SK-N-SH (cell line): ENCODE measurements around the gene FBXO21. TPM values are rescaled to one million over a fixed set of nuclear protein-coding genes. Genes with fewer than 3 reads are reported as not detected.

Source experiments
- CTCF ChIA-PET: fragments of 300-600, 350-600 bp; formaldehyde crosslinking; extraction: SDS; loops from one replicate; lab custom pipeline; 2021; lab: Yijun Ruan, JAX
- POLR2A ChIA-PET: fragments of 350-600 bp; sonication (Branson Sonifier 250); formaldehyde crosslinking; extraction: SDS; loops from one replicate; lab custom pipeline; 2020; ENCODE audit warnings: antibody characterized with exemption, inconsistent platforms; lab: Yijun Ruan, JAX
- DNase-seq: peaks from one replicate; pipeline ENCODE4 v3.0.0; 2012
- H2AFZ ChIP-seq: fragments of 200-600 bp; sonication (generic); 2 replicates; pipeline ENCODE4 v1.8.1; 2016; ENCODE audit warnings: antibody characterized with exemption, mild to moderate bottlenecking, low read depth
- H3F3A ChIP-seq: fragments of 200-600 bp; sonication (generic); replicated peaks from 2 replicates; pipeline ENCODE3; 2016; ENCODE audit warnings: antibody characterized with exemption, mild to moderate bottlenecking; ENCODE audit not compliant: insufficient read depth
- H3K27ac ChIP-seq, 2 experiments: fragments of 200-500 bp in 1 of 2; fragments of 200-600 bp in 1 of 2; sonication (Bioruptor generic) in 1 of 2; sonication (generic), shearing (Covaris generic) in 1 of 2; 2 replicates each; pipeline versions ENCODE4 v1.5.1 to v1.6.1; 2014 to 2016; ENCODE audit warnings: low read depth in 2 of 2, inconsistent platforms in 1 of 2, low read length in 1 of 2, mild to moderate bottlenecking in 1 of 2, mixed read lengths in 1 of 2
- H3K27me3 ChIP-seq: fragments of 200-600 bp; sonication (generic), shearing (Covaris generic); 2 replicates; pipeline ENCODE4 v1.6.1; 2016; ENCODE audit warnings: mixed run types; ENCODE audit not compliant: insufficient read depth
- H3K36me3 ChIP-seq, 2 experiments: fragments of 200-500 bp in 1 of 2; fragments of 200-600 bp in 1 of 2; sonication (Bioruptor generic) in 1 of 2; sonication (generic) in 1 of 2; replicated peaks in 1 of 2; 2 replicates each; pipeline versions ENCODE3 to v1.5.1; 2014 to 2016; ENCODE audit warnings: low read length in 1 of 2, mild to moderate bottlenecking in 1 of 2; ENCODE audit not compliant: insufficient read depth in 2 of 2, control insufficient read depth in 1 of 2
- H3K4me1 ChIP-seq, 2 experiments: fragments of 200-500 bp in 1 of 2; fragments of 200-600 bp in 1 of 2; sonication (Bioruptor generic) in 1 of 2; sonication (generic), shearing (Covaris generic) in 1 of 2; 2 replicates each; pipeline versions ENCODE4 v1.5.1 to v1.6.1; 2014 to 2016; ENCODE audit warnings: low read depth in 1 of 2, low read length in 1 of 2, mixed run types in 1 of 2; ENCODE audit not compliant: insufficient read depth in 2 of 2, control insufficient read depth in 1 of 2
- H3K4me2 ChIP-seq: fragments of 200-600 bp; sonication (generic), shearing (Covaris generic); 2 replicates; pipeline ENCODE4 v1.6.1; 2017; ENCODE audit warnings: mixed run types
- H3K4me3 ChIP-seq, 2 experiments: fragments of 200-500 bp in 1 of 2; fragments of 200-600 bp in 1 of 2; sonication (Bioruptor generic) in 1 of 2; sonication (generic), shearing (Covaris generic) in 1 of 2; 2 replicates each; pipeline versions ENCODE4 v1.5.1 to v1.8.1; 2014 to 2016; ENCODE audit warnings: low read depth in 2 of 2, inconsistent platforms in 1 of 2, low read length in 1 of 2, mild to moderate bottlenecking in 1 of 2, mixed read lengths in 1 of 2, moderate library complexity in 1 of 2
- H3K79me2 ChIP-seq: fragments of 200-600 bp; sonication (generic); 2 replicates; pipeline ENCODE4 v1.8.1; 2017; ENCODE audit warnings: mild to moderate bottlenecking; ENCODE audit not compliant: insufficient read depth
- H3K9ac ChIP-seq: fragments of 200-600 bp; sonication (generic); 2 replicates; pipeline ENCODE4 v1.6.1; 2017; ENCODE audit warnings: mixed run types
- H3K9me2 ChIP-seq: fragments of 200-600 bp; sonication (generic); 2 replicates; pipeline ENCODE4 v1.6.1; 2017; ENCODE audit warnings: mixed run types
- H3K9me3 ChIP-seq: fragments of 200-600 bp; sonication (generic); 2 replicates; pipeline ENCODE4 v1.6.1; 2017; ENCODE audit warnings: mixed run types, mild to moderate bottlenecking, moderate library complexity
- H4K20me1 ChIP-seq: fragments of 200-600 bp; sonication (generic); 2 replicates; pipeline ENCODE4 v1.6.1; 2017; ENCODE audit warnings: mild to moderate bottlenecking, mixed run types; ENCODE audit not compliant: insufficient read depth
- CHD2 ChIP-seq: fragments of 150-350 bp; IDR thresholded peaks from 2 replicates; pipeline ENCODE4 v1.6.1; 2018; ENCODE audit warnings: low read length; ENCODE audit not compliant: partially characterized antibody
- EZH2phosphoT487 ChIP-seq: fragments of 200-600 bp; sonication (generic); IDR thresholded peaks from 2 replicates; pipeline ENCODE4 v1.6.1; 2017; ENCODE audit warnings: low read depth, mixed run types, mild to moderate bottlenecking, antibody characterized with exemption, moderate library complexity, borderline replicate concordance
- FOSL2 ChIP-seq: IDR thresholded peaks from 2 replicates; pipeline ENCODE4 v1.4.0; 2012; ENCODE audit warnings: low read depth, mild to moderate bottlenecking, moderate library complexity, borderline replicate concordance
- FOXM1 ChIP-seq: IDR thresholded peaks from 2 replicates; pipeline ENCODE4 v1.4.0; 2012; ENCODE audit warnings: low read depth, mild to moderate bottlenecking
- GABPA ChIP-seq: IDR thresholded peaks from 2 replicates; pipeline ENCODE4 v1.4.0; 2012; ENCODE audit warnings: low read depth, mild to moderate bottlenecking
- GATA2 ChIP-seq: sonication (generic); formaldehyde crosslinking; IDR thresholded peaks from 2 replicates; pipeline ENCODE4 v1.5.0; 2020; ENCODE audit warnings: mild to moderate bottlenecking, missing genetic modification reagents
- JUND ChIP-seq: IDR thresholded peaks from 2 replicates; pipeline ENCODE4 v1.4.0; 2012
- MXI1 ChIP-seq: IDR thresholded peaks from 2 replicates; pipeline ENCODE4 v1.6.1; 2012; ENCODE audit warnings: mild to moderate bottlenecking, low read depth, low read length, improper control_type of control experiment
- NFIC ChIP-seq: IDR thresholded peaks from 2 replicates; pipeline ENCODE4 v1.4.0; 2012; ENCODE audit warnings: borderline replicate concordance
- NRF1 ChIP-seq: IDR thresholded peaks from 2 replicates; pipeline ENCODE4 v1.6.1; 2012; ENCODE audit warnings: low read depth, mild to moderate bottlenecking, low read length
- RCOR1 ChIP-seq: fragments of 150-350 bp; IDR thresholded peaks from 2 replicates; pipeline ENCODE4 v1.6.1; 2017; ENCODE audit warnings: antibody characterized with exemption, low read length
- SIN3A ChIP-seq: IDR thresholded peaks from 2 replicates; pipeline ENCODE4 v1.6.1; 2012; ENCODE audit warnings: low read depth, mild to moderate bottlenecking, low read length, moderate library complexity, borderline replicate concordance
- TCF12 ChIP-seq: IDR thresholded peaks from 2 replicates; pipeline ENCODE4 v1.4.0; 2012
- TEAD4 ChIP-seq: IDR thresholded peaks from 2 replicates; pipeline ENCODE4 v1.4.0; 2012; ENCODE audit warnings: mild to moderate bottlenecking, borderline replicate concordance; ENCODE audit not compliant: insufficient read depth
- YY1 ChIP-seq: IDR thresholded peaks from 2 replicates; pipeline ENCODE4 v1.4.0; 2012; ENCODE audit warnings: low read depth, mild to moderate bottlenecking
- WGBS: methylation state at CpG from one replicate; pipeline ENCODE4 v1.1.6; 2017; ENCODE audit warnings: low lambda C conversion rate; 5-methylcytosine and 5-hydroxymethylcytosine counted together
- polyA plus RNA-seq, 3 experiments: library from polyadenylated mRNA; depleted of rRNA; stranded (reverse); fragments of >200 nt; gene quantifications; 2 replicates each; pipeline ENCODE4 v1.2.3, GENCODE V29; 2012
- TF ChIP-seq, protein P1 (sequence below): IDR thresholded peaks from 2 replicates; pipeline ENCODE4 v1.4.0; 2012; ENCODE audit warnings: low read depth, borderline replicate concordance
- TF ChIP-seq, protein P2 (sequence below): fragments of 150-350 bp; IDR thresholded peaks from 2 replicates; pipeline ENCODE4 v1.6.1; 2016; ENCODE audit warnings: mild to moderate bottlenecking, low read depth, low read length
- TF ChIP-seq, protein P3 (sequence below): IDR thresholded peaks from 2 replicates; pipeline ENCODE4 v1.4.0; 2012; ENCODE audit warnings: low read depth
- TF ChIP-seq, protein P4 (sequence below): fragments of 150-350 bp; IDR thresholded peaks from 2 replicates; pipeline ENCODE4 v1.6.1; 2017; ENCODE audit warnings: antibody characterized with exemption, low read length, low read depth, borderline replicate concordance

FBXO21 gene
- polyA plus RNA-seq, 1 of the 3 experiments (the other 2 are of a cell fraction): 44.2 TPM

DNA sequence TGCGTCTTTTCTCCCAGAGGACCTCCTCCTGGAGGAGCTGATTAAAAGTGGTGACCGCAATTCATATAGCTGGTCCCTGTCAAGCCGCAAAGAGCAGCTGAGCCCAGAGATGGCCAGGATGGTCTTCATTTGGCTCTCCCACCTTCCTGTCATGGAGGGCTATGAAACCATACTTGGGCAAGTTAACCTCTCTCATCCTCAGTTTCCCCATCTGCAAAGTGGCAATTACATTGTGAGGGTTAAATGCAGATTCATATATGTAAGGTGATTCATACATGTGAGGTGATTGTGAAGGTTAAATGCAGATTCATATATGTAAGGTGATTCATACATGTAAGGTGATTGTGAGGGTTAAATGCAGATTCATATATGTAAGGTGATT, 87.5 kb downstream of the FBXO21 start:
- ChIA-PET POLR2A (no interaction called here), CTCF (interaction anchor here (0.6 kb wide), 1 partner anchor 81 kb away, joined by 3 read pairs; no protein-coding TSS in a partner anchor)
- no peaks in the 10 kb centered on the region for H3K9me2 ChIP-seq
- no peak overlapping the region for H2AFZ ChIP-seq
- no peaks in the 10 kb centered on the region for H4K20me1 ChIP-seq
- TF ChIP-seq TCF12: no peak
- no peak overlapping the region for H3K4me2 ChIP-seq
- H3K4me3 ChIP-seq: no peak overlapping the region
- H3K79me2 ChIP-seq: no peaks in the 10 kb centered on the region
- WGBS: 40% methylated on average over 1 of the region's 3 CpGs
- H3K36me3 ChIP-seq: no peaks in the 10 kb centered on the region
- no peaks in the 10 kb centered on the region for H3F3A ChIP-seq
- peaks cover 34% of the 10 kb centered on the region for H3K27me3 ChIP-seq
- no peak for DNase-seq
- peaks cover 5 to 8% of the 10 kb centered on the region in 2 experiments; a peak in 2 of 4 replicates for H3K4me1 ChIP-seq
- no peaks in the 10 kb centered on the region for H3K9me3 ChIP-seq
- no peak overlapping the region for H3K9ac ChIP-seq
- H3K27ac ChIP-seq: no peak overlapping the region

DNA sequence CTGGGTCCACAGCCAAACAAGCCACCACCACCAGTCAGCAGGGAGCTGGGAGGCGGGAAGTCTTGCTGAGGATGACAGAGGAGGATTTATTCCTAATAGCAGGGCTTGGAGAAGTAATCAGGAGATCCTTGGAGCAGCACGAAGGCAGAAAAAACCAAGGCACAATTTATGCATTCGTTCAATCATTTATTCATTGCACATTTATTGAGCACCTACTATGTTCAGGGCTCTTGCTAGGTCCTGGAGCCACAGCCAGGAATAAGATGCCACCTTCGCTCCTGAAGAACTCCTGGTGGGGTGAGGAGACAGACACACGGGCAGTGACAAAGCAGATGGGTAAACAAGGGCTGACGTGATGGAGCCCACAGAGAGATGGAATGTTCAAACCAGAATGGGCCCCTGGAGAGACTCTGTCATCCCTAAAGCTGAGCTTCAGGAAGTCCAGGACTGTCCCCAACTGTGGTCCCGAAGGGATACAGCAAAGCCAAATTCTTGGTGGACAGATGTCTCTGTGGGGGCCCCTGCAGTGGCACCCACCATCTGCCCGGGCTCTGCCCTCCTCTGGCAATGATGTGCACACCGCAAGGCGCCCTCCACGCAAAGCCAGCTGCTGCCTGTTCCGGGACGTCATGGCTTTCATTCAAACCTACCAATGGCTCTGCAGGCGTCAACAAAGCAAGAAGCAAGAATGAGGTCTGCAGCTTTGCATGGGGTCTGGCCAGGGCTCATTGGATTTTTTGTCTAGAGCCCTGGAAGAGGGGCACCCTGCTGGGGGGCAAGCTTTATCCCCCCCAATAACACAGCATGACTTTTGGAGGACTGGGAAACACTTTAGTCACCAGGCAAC, 88.1 kb downstream of the FBXO21 start:
- Histone ChIP-seq H3K27me3 (peaks cover 40% of the 10 kb centered on the region), H2AFZ (no peak overlapping the region), H4K20me1 (no peaks in the 10 kb centered on the region), H3F3A (no peaks in the 10 kb centered on the region), H3K36me3 (no peaks in the 10 kb centered on the region), H3K9me2 (no peaks in the 10 kb centered on the region), H3K9ac (no peak overlapping the region), H3K9me3 (no peaks in the 10 kb centered on the region), H3K4me3 (no peak overlapping the region), H3K4me2 (no peak overlapping the region), H3K27ac (no peak overlapping the region), H3K4me1 (peaks cover 5 to 9% of the 10 kb centered on the region in 2 experiments; a peak in 2 of 4 replicates), H3K79me2 (no peaks in the 10 kb centered on the region)
- no peak for DNase-seq
- 57% methylated on average over 14 of the region's 14 CpGs for WGBS
- TF ChIP-seq, protein P1, sequence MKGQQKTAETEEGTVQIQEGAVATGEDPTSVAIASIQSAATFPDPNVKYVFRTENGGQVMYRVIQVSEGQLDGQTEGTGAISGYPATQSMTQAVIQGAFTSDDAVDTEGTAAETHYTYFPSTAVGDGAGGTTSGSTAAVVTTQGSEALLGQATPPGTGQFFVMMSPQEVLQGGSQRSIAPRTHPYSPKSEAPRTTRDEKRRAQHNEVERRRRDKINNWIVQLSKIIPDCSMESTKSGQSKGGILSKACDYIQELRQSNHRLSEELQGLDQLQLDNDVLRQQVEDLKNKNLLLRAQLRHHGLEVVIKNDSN: no peak
- no peak for TF ChIP-seq NFIC
- TF ChIP-seq GATA2 (CRISPR knock-in tag): no peak
- TF ChIP-seq FOXM1: no peak
- TF ChIP-seq FOSL2: no peak
- no peak for TF ChIP-seq YY1
- no peak for TF ChIP-seq GABPA
- TF ChIP-seq, protein P2, sequence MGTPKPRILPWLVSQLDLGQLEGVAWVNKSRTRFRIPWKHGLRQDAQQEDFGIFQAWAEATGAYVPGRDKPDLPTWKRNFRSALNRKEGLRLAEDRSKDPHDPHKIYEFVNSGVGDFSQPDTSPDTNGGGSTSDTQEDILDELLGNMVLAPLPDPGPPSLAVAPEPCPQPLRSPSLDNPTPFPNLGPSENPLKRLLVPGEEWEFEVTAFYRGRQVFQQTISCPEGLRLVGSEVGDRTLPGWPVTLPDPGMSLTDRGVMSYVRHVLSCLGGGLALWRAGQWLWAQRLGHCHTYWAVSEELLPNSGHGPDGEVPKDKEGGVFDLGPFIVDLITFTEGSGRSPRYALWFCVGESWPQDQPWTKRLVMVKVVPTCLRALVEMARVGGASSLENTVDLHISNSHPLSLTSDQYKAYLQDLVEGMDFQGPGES: no peak
- TF ChIP-seq JUND: no peak
- TF ChIP-seq, protein P3, sequence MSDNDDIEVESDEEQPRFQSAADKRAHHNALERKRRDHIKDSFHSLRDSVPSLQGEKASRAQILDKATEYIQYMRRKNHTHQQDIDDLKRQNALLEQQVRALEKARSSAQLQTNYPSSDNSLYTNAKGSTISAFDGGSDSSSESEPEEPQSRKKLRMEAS: no peak
- TF ChIP-seq RCOR1: no peak
- no peak for TF ChIP-seq EZH2phosphoT487
- no peak for TF ChIP-seq NRF1
- no peak for TF ChIP-seq MXI1
- no peak for TF ChIP-seq CHD2
- TF ChIP-seq SIN3A: no peak
- TF ChIP-seq, protein P4, sequence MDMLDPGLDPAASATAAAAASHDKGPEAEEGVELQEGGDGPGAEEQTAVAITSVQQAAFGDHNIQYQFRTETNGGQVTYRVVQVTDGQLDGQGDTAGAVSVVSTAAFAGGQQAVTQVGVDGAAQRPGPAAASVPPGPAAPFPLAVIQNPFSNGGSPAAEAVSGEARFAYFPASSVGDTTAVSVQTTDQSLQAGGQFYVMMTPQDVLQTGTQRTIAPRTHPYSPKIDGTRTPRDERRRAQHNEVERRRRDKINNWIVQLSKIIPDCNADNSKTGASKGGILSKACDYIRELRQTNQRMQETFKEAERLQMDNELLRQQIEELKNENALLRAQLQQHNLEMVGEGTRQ: no peak
- TF ChIP-seq TEAD4: no peak
- ChIA-PET CTCF (interaction anchor here (0.6 to 1.6 kb wide), 2 partner anchors 17 to 81 kb away, joined by 3 to 9 read pairs; no protein-coding TSS in a partner anchor), POLR2A (no interaction called here)
